Caco-2 (cell line): ENCODE results near the gene MPPED2. TPM values are rescaled to one million over a fixed set of nuclear protein-coding genes. Genes with fewer than 3 reads are reported as not detected.

ENCODE experiments used
- BruUV-seq: library from RNA; stranded (reverse); fragments of 400-500 nt; replicated peaks from 2 replicates; lab custom pipeline; 2021; lab: Mats Ljungman, UMichigan
- CTCF ChIA-PET: fragments of 300-600 bp; sonication (Branson Sonifier 250); formaldehyde crosslinking; loops from one replicate; lab custom pipeline; 2022; ENCODE audit warnings: antibody characterized with exemption; lab: Charles Lee
- POLR2A ChIA-PET: fragments of 300-600 bp; sonication (Branson Sonifier 250); formaldehyde crosslinking; loops from one replicate; lab custom pipeline; 2022; ENCODE audit warnings: antibody characterized with exemption; lab: Charles Lee
- DNase-seq, 2 experiments: peaks; one replicate each; pipeline versions ENCODE4 v3.0.0 to v3.0.0-alpha.2; 2020 to 2022
- H3K27me3 ChIP-seq: replicated peaks from 2 replicates; pipeline ENCODE4 v1.6.0; 2011; ENCODE audit warnings: low read length; ENCODE audit not compliant: control insufficient read depth, insufficient read depth
- H3K36me3 ChIP-seq: 2 replicates; pipeline ENCODE4 v1.5.1; 2011; ENCODE audit warnings: low read length; ENCODE audit not compliant: control insufficient read depth, insufficient read depth
- H3K4me1 ChIP-seq: fragments of 250-450 bp; sonication (Bioruptor Pico); 2 replicates; pipeline ENCODE4 v1.5.1; 2020; ENCODE audit warnings: mild to moderate bottlenecking
- H3K4me3 ChIP-seq: 2 replicates; pipeline ENCODE4 v1.5.1; 2011; ENCODE audit warnings: low read depth, mild to moderate bottlenecking, control low read depth, low read length
- H3K9me3 ChIP-seq: fragments of 250-450 bp; sonication (Bioruptor Pico); 2 replicates; pipeline ENCODE4 v1.5.1; 2020; ENCODE audit warnings: mild to moderate bottlenecking, moderate library complexity
- H3K27ac Mint-ChIP-seq: one replicate; pipeline ENCODE4 v1.8.0; 2022; ENCODE audit warnings: mixed read lengths; ENCODE audit not compliant: unreplicated experiment
- H3K27me3 Mint-ChIP-seq: one replicate; pipeline ENCODE4 v1.8.0; 2022; ENCODE audit warnings: mixed read lengths; ENCODE audit not compliant: insufficient read depth, unreplicated experiment
- H3K36me3 Mint-ChIP-seq: one replicate; pipeline ENCODE4 v1.8.0; 2022; ENCODE audit warnings: mild to moderate bottlenecking, mixed read lengths; ENCODE audit not compliant: insufficient read depth, unreplicated experiment
- H3K4me1 Mint-ChIP-seq: one replicate; pipeline ENCODE4 v1.8.0; 2022; ENCODE audit warnings: low read depth, mixed read lengths; ENCODE audit not compliant: unreplicated experiment
- H3K4me3 Mint-ChIP-seq: one replicate; pipeline ENCODE4 v1.8.0; 2022; ENCODE audit warnings: mild to moderate bottlenecking, moderate library complexity, mixed read lengths; ENCODE audit not compliant: unreplicated experiment
- H3K9me3 Mint-ChIP-seq: one replicate; pipeline ENCODE4 v1.8.0; 2022; ENCODE audit warnings: mixed read lengths; ENCODE audit not compliant: unreplicated experiment
- CTCF ChIP-seq, 2 experiments: fragments of 200-600 bp in 1 of 2; IDR thresholded peaks; 1 replicate in 1 of 2; 2 replicates in 1 of 2; pipeline versions ENCODE4 v1.5.1 to v1.8.0; 2011 to 2022; ENCODE audit warnings: antibody characterized with exemption in 1 of 2, control low read depth in 1 of 2, inconsistent platforms in 1 of 2, low read depth in 1 of 2, low read length in 1 of 2, mild to moderate bottlenecking in 1 of 2, moderate library complexity in 1 of 2; ENCODE audit not compliant: insufficient read depth in 1 of 2, severe bottlenecking in 1 of 2, unreplicated experiment in 1 of 2
- intact Hi-C: fragments of 100-400 bp; cut with micrococcal nuclease; formaldehyde crosslinking; loops from one replicate; pipeline ENCODE4 v1.10.0; 2022; ENCODE audit not compliant: unreplicated experiment
- total RNA-seq: library from RNA; stranded (reverse); gene quantifications from 2 replicates; pipeline ENCODE4 v1.2.3, GENCODE V29; 2022

The MPPED2 gene
- total RNA-seq, 1 experiment from 2014 or later = not detected

- Histone ChIP-seq H3K27me3 (no peaks in the 10 kb centered on the region), H3K9me3 (no peaks in the 10 kb centered on the region), H3K4me3 (no peak overlapping the region), H3K4me1 (no peaks in the 10 kb centered on the region), H3K36me3 (no peaks in the 10 kb centered on the region)
- H3K4me3 Mint-ChIP-seq = no peak overlapping the region
- no peak for DNase-seq
- CTCF ChIA-PET = no interaction called here
- no peak for TF ChIP-seq CTCF (IDR thresholded peaks at IDR 0.05; ENCODE audit: insufficient read depth in 1 of 2, low read depth in 1 of 2, low read length in 1 of 2, severe bottlenecking in 1 of 2, unreplicated experiment in 1 of 2)
- BruUV-seq = no TSS peak
- H3K4me1 Mint-ChIP-seq = no peaks in the 10 kb centered on the region
- H3K27me3 Mint-ChIP-seq = peaks cover 7% of the 10 kb centered on the region
- POLR2A ChIA-PET = no interaction called here
- H3K27ac Mint-ChIP-seq = no peak overlapping the region
- H3K9me3 Mint-ChIP-seq = no peaks in the 10 kb centered on the region
- H3K36me3 Mint-ChIP-seq = no peaks in the 10 kb centered on the region
- intact Hi-C loops = no loop called here
Observed at GRCh38 chr11:30459821-30460220, 126.3 kb downstream of the MPPED2 start.

GRCh38 chr11:30459306-30459705 is 126.8 kb downstream of the MPPED2 start:
- intact Hi-C loops = no loop called here
- Histone ChIP-seq H3K27me3 (no peaks in the 10 kb centered on the region), H3K4me1 (no peaks in the 10 kb centered on the region), H3K9me3 (no peaks in the 10 kb centered on the region), H3K36me3 (no peaks in the 10 kb centered on the region), H3K4me3 (no peak overlapping the region)
- ChIA-PET POLR2A (no interaction called here), CTCF (no interaction called here)
- Mint-ChIP-seq H3K27me3 (peaks cover 7% of the 10 kb centered on the region), H3K4me3 (no peak overlapping the region), H3K27ac (no peak overlapping the region), H3K36me3 (no peaks in the 10 kb centered on the region), H3K4me1 (no peaks in the 10 kb centered on the region), H3K9me3 (no peaks in the 10 kb centered on the region)
- no TSS peak for BruUV-seq
- no peak for TF ChIP-seq CTCF (IDR thresholded peaks at IDR 0.05; ENCODE audit: insufficient read depth in 1 of 2, low read depth in 1 of 2, low read length in 1 of 2, severe bottlenecking in 1 of 2, unreplicated experiment in 1 of 2)
- no peak for DNase-seq

GRCh38 chr11:30458541-30458940 is 127.6 kb downstream of the MPPED2 start:
- Histone ChIP-seq H3K4me1 (no peaks in the 10 kb centered on the region), H3K4me3 (no peak overlapping the region), H3K9me3 (no peaks in the 10 kb centered on the region), H3K27me3 (no peaks in the 10 kb centered on the region), H3K36me3 (no peaks in the 10 kb centered on the region)
- intact Hi-C loops = no loop called here
- ChIA-PET CTCF (no interaction called here), POLR2A (no interaction called here)
- H3K4me1 Mint-ChIP-seq = no peaks in the 10 kb centered on the region
- no peaks in the 10 kb centered on the region for H3K9me3 Mint-ChIP-seq
- H3K4me3 Mint-ChIP-seq = no peak overlapping the region
- BruUV-seq = no TSS peak
- H3K27ac Mint-ChIP-seq = no peak overlapping the region
- no peak for DNase-seq
- TF ChIP-seq CTCF (IDR thresholded peaks at IDR 0.05; ENCODE audit: insufficient read depth in 1 of 2, low read depth in 1 of 2, low read length in 1 of 2, severe bottlenecking in 1 of 2, unreplicated experiment in 1 of 2) = no peak
- H3K36me3 Mint-ChIP-seq = no peaks in the 10 kb centered on the region
- peaks cover 7% of the 10 kb centered on the region for H3K27me3 Mint-ChIP-seq
